DOHH2 (cell line): ENCODE data around the gene ALPI.

Experiments
- H3F3A ChIP-seq: fragments of 200-600 bp; sonication (generic), shearing (Covaris generic); 2 replicates; pipeline ENCODE4 v1.6.0; 2016; ENCODE audit warnings: antibody characterized with exemption, mild to moderate bottlenecking; ENCODE audit not compliant: control insufficient read depth, insufficient read depth
- H3K27ac ChIP-seq: fragments of 200-600 bp; sonication (generic); 2 replicates; pipeline ENCODE4 v1.5.1; 2014; ENCODE audit warnings: low read depth, mild to moderate bottlenecking, low read length, moderate library complexity
- H3K27me3 ChIP-seq: fragments of 200-600 bp; sonication (generic); 2 replicates; pipeline ENCODE4 v1.6.1; 2014; ENCODE audit warnings: mild to moderate bottlenecking, low read length, mixed read lengths; ENCODE audit not compliant: control insufficient read depth
- H3K36me3 ChIP-seq: fragments of 200-600 bp; sonication (generic); 2 replicates; pipeline ENCODE4 v1.6.1; 2014; ENCODE audit warnings: mild to moderate bottlenecking, low read length, moderate library complexity, mixed read lengths; ENCODE audit not compliant: control insufficient read depth
- H3K4me1 ChIP-seq: fragments of 200-600 bp; sonication (generic); 2 replicates; pipeline ENCODE4 v1.6.1; 2014; ENCODE audit warnings: mild to moderate bottlenecking, low read length, mixed read lengths; ENCODE audit not compliant: control insufficient read depth
- H3K4me2 ChIP-seq: fragments of 200-600 bp; sonication (generic); 2 replicates; pipeline ENCODE4 v1.6.0; 2014; ENCODE audit warnings: mild to moderate bottlenecking, low read length, moderate library complexity
- H3K4me3 ChIP-seq: fragments of 200-600 bp; sonication (generic); 2 replicates; pipeline ENCODE4 v1.5.1; 2014; ENCODE audit warnings: mild to moderate bottlenecking, low read length, mixed read lengths
- H3K79me2 ChIP-seq: fragments of 200-600 bp; sonication (generic); 2 replicates; pipeline ENCODE4 v1.6.1; 2014; ENCODE audit warnings: mild to moderate bottlenecking, low read length, mixed read lengths; ENCODE audit not compliant: control insufficient read depth
- H3K9me2 ChIP-seq: fragments of 200-600 bp; sonication (generic); replicated peaks from 2 replicates; pipeline ENCODE4 v1.6.1; 2014; ENCODE audit warnings: mild to moderate bottlenecking, low read length, mixed read lengths; ENCODE audit not compliant: control insufficient read depth
- H3K9me3 ChIP-seq: fragments of 200-600 bp; sonication (generic); 2 replicates; pipeline ENCODE4 v1.6.1; 2014; ENCODE audit warnings: antibody characterized with exemption, low read length, mixed read lengths; ENCODE audit not compliant: control insufficient read depth, insufficient read depth
- H4K20me1 ChIP-seq: fragments of 200-600 bp; sonication (generic); 2 replicates; pipeline ENCODE4 v1.6.0; 2014; ENCODE audit warnings: low read depth, mild to moderate bottlenecking, antibody characterized with exemption, low read length, moderate library complexity; ENCODE audit not compliant: control insufficient read depth, insufficient read depth
- CTCF ChIP-seq: fragments of 200-600 bp; sonication (generic); IDR thresholded peaks from one replicate; pipeline ENCODE4 v1.5.1; 2014; ENCODE audit warnings: antibody characterized with exemption, mild to moderate bottlenecking, low read depth, low read length; ENCODE audit not compliant: poor library complexity, severe bottlenecking
- EZH2phosphoT487 ChIP-seq: fragments of 200-600 bp; sonication (generic); IDR thresholded peaks from 2 replicates; pipeline ENCODE4 v1.6.1; 2017; ENCODE audit warnings: borderline replicate concordance, mild to moderate bottlenecking, antibody characterized with exemption, low read length, moderate library complexity, mixed read lengths

ALPI gene

GRCh38 chr2:232454630-232455029, 1.3 kb upstream of the ALPI start:
- no peak overlapping the region for H3K4me3 ChIP-seq
- TF ChIP-seq EZH2phosphoT487 (no peak), CTCF (no peak)
- H3K27me3 ChIP-seq: no peaks in the 10 kb centered on the region

GRCh38 chr2:232456296-232457120, 555 bp downstream of the ALPI start:
- H3K4me2 ChIP-seq: no peak overlapping the region
- no peaks in the 10 kb centered on the region for H3K9me2 ChIP-seq
- H3K9me3 ChIP-seq: no peaks in the 10 kb centered on the region
- no peaks in the 10 kb centered on the region for H3K79me2 ChIP-seq
- H3K27ac ChIP-seq: no peak overlapping the region
- H4K20me1 ChIP-seq: no peaks in the 10 kb centered on the region
- H3F3A ChIP-seq: peaks cover 6% of the 10 kb centered on the region
- H3K27me3 ChIP-seq: no peaks in the 10 kb centered on the region
- H3K4me1 ChIP-seq: peaks cover 12% of the 10 kb centered on the region
- H3K36me3 ChIP-seq: no peaks in the 10 kb centered on the region
- H3K4me3 ChIP-seq: no peak overlapping the region
- no peak for TF ChIP-seq CTCF
- TF ChIP-seq EZH2phosphoT487: no peak

More at GRCh38 chr2:232454630-232455029, 1.3 kb upstream of the ALPI start:
- Histone ChIP-seq H3K4me1 (peaks cover 7% of the 10 kb centered on the region), H4K20me1 (no peaks in the 10 kb centered on the region), H3K4me2 (no peak overlapping the region), H3K27ac (no peak overlapping the region), H3K36me3 (no peaks in the 10 kb centered on the region), H3F3A (peaks cover 3% of the 10 kb centered on the region; the same call in 1 of the 2 replicates), H3K9me2 (no peaks in the 10 kb centered on the region), H3K79me2 (no peaks in the 10 kb centered on the region), H3K9me3 (no peaks in the 10 kb centered on the region)

GRCh38 chr2:232457121-232458011, 1.4 kb downstream of the ALPI start:
- no peak overlapping the region for H3K27ac ChIP-seq
- H3K79me2 ChIP-seq: no peaks in the 10 kb centered on the region
- no peak overlapping the region for H3K4me3 ChIP-seq
- peaks cover 6% of the 10 kb centered on the region for H3F3A ChIP-seq
- H3K9me2 ChIP-seq: no peaks in the 10 kb centered on the region
- no peaks in the 10 kb centered on the region for H4K20me1 ChIP-seq
- H3K36me3 ChIP-seq: no peaks in the 10 kb centered on the region
- TF ChIP-seq CTCF: no peak
- TF ChIP-seq EZH2phosphoT487: no peak
- no peaks in the 10 kb centered on the region for H3K9me3 ChIP-seq
- peaks cover 15% of the 10 kb centered on the region for H3K4me1 ChIP-seq
- no peaks in the 10 kb centered on the region for H3K27me3 ChIP-seq
- H3K4me2 ChIP-seq: no peak overlapping the region
